GM18873 (cell line): Measurements from ENCODE around the gene OSBPL2.

ENCODE experiments used
- ATAC-seq: cut with Tn5 transposase; IDR thresholded peaks from one replicate; pipeline ENCODE4 v1.9.1; 2021; ENCODE audit warnings: mild to moderate bottlenecking, moderate library complexity, moderate number of reproducible peaks; ENCODE audit not compliant: unreplicated experiment, low FRiP score

Gene OSBPL2

GRCh38 chr20:62275219-62275618, 36.9 kb downstream of the OSBPL2 start:
- no peak for ATAC-seq

- no peak for ATAC-seq
Observed at GRCh38 chr20:62276439-62276838, 38.1 kb downstream of the OSBPL2 start.

GRCh38 chr20:62277253-62277652, 38.9 kb downstream of the OSBPL2 start:
- ATAC-seq, result no peak

DNA sequence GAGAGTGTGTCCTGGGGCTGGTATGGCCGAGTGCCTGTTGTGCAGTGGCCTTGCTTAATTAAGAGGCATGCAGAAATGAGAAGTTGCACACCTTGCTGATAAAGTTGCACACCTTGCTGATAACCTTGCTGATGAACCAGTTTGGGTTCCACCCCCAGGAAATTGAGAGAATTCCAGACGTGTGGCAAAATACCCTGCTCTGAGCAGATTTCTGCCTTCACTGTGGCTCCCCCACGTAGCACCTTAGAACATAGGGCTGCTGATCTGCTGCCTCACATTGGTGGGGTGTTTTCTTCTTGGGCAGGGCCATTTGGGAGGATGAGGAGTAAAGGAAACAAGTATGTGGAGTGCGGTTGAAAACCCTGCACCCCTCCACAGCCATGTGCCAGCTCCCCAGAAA, 42.0 kb downstream of the OSBPL2 start:
- ATAC-seq, result no peak

GRCh38 chr20:62281161-62281933, 43.0 kb downstream of the OSBPL2 start:
- no peak for ATAC-seq

- no peak for ATAC-seq
Observed at GRCh38 chr20:62282103-62282502, 43.8 kb downstream of the OSBPL2 start.

- ATAC-seq, result no peak
Observed at GRCh38 chr20:62282877-62283503, 44.7 kb downstream of the OSBPL2 start.

- ATAC-seq, result no peak
Observed at GRCh38 chr20:62284448-62284847, 46.1 kb downstream of the OSBPL2 start.

- ATAC-seq, result no peak
Observed at GRCh38 chr20:62285151-62285550, 46.8 kb downstream of the OSBPL2 start.

- ATAC-seq, result no peak
Observed at GRCh38 chr20:62285722-62286121, 47.4 kb downstream of the OSBPL2 start.

DNA sequence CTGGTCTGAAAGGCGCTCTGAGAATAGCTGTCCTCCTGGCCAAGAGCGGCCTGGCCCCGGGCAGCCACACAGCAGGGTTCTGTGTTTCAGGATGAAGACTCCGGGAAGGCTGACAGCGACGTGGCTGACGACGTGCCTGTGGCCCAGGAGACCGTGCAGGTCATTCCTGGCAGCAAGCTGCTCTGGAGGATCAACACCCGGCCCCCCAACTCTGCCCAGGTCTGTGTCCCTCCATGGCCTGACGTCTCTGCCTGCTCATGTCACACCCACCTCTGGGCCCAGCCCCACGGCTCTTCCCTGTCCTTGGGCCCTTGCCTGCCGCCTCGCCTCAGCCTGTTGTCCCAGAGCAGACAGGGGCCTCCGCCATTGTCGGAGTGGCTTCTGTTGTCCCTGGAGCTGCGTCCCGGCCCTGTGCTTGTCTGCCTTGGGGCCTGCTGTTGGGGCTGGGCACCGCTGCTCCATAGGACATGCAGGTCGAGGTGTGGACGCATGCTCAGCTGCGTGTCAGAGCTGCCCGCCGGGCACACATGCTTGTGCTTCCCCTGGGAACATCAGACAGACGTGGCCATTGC, 48.3 kb downstream of the OSBPL2 start:
- no peak for ATAC-seq

DNA sequence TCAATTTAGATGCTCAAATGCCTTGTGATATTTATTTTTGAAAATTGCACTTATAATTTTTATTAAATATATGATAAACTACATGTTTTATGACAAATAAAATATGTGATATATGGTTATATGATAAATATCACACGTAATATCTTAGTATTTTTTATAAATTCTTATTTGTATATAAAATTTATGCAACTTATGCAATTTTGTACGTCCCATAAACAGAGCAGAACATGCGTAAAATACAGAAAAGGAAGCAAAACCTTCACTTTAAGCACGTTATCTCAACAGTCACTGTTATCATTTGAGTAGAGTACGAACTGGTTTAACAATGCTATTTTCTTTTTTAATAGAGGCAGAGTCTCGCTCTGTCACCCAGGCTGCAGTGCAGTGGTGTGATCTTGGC, 48.8 kb downstream of the OSBPL2 start:
- ATAC-seq, result no peak

DNA sequence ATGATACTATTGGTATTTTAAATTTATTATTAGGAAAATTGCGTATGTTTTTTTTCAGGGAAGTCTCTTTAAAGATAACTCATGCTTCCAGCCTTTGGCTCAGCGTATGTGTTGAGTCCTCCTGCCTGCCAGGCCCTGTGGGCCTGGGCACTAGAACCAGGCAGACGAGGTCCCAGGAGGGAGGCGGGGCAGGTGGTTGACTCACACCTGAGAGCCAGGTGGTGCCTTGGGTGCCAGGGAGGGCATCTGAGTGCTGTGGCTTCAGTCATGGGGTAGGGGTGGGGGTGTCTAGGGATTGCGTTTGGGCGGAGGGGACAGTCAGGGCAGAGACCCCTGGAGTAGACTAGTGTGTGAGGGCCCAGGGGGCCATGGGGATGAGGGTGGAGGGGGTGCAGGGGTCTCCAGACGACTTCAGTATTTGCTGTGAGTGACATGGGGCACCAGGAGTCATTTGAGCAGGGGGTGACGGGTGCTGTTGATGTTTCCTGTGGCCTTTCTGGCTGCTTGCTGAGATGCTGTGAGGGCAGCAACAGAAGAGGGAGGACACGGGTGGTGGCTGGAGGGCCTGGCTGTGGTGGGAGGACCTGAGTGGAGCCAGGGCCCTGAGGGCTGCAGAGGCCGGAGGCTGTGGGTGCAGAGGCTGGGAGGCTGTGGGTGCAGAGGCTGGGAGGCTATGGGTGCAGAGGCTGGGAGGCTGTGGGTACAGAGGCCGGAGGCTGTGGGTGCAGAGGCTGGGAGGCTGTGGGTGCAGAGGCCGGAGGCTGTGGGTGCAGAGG, 49.6 kb downstream of the OSBPL2 start:
- no peak for ATAC-seq

DNA sequence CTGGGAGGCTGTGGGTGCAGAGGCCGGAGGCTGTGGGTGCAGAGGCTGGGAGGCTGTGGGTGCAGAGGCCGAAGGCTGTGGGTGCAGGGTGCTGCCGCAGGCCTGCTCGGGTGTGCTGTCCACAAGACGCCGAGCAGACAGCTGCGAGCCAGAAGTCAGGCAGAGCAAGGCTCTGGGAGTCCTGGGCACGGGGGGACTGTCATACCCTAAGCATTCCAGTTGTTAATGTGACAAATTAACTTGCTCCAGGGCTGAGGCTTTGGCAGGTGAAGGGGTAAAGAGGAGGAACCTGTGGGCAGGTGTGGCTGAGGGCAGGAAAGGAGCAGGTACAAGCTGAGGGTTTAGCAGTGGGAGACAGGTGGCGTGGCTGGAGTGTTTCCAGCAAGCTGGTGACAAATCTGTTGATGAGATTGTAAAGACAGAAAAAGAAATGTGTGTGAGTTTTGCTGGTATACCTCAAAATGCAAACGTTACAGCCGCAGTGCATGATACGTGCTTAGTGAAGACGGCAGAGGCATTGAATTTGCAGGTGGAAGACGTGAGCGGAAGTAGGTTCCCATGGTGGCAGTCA, 50.3 kb downstream of the OSBPL2 start:
- ATAC-seq, result no peak

DNA sequence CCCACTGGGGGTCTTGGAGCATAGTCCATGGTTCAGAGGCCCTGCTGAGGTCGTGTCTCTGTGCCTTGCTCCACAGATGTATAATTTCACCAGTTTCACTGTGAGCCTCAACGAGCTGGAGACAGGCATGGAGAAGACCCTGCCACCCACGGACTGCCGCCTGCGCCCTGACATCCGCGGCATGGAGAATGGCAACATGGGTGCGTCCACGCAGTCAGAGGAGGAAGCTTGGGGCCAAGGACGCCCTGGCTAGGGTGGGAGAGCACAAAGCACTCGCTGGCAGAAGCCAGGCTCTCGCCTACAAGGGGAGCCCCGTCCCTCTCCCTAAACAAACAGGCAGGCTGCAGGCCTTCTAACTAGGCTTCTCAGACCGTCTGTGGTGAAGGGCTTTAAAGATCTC, 50.8 kb downstream of the OSBPL2 start:
- ATAC-seq, result no peak

DNA sequence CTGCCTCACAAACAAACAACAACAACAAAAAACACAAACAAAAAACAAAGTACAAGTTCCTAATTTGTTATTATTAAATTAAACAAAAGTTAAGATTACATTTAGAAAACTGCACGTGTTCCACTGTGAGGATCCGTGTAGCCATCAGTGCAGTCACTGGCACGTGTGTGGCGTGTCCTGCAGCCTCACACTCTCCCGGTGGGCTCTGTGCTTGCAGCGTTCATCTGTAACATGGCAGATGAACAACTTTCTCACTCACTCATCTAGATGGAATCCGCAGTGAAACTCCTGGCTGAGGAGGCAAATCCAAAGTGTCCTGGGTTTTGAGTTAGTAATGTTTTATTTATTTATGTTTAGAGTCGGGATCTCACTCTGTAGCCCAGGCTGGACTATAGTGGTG, 51.6 kb downstream of the OSBPL2 start:
- no peak for ATAC-seq

DNA sequence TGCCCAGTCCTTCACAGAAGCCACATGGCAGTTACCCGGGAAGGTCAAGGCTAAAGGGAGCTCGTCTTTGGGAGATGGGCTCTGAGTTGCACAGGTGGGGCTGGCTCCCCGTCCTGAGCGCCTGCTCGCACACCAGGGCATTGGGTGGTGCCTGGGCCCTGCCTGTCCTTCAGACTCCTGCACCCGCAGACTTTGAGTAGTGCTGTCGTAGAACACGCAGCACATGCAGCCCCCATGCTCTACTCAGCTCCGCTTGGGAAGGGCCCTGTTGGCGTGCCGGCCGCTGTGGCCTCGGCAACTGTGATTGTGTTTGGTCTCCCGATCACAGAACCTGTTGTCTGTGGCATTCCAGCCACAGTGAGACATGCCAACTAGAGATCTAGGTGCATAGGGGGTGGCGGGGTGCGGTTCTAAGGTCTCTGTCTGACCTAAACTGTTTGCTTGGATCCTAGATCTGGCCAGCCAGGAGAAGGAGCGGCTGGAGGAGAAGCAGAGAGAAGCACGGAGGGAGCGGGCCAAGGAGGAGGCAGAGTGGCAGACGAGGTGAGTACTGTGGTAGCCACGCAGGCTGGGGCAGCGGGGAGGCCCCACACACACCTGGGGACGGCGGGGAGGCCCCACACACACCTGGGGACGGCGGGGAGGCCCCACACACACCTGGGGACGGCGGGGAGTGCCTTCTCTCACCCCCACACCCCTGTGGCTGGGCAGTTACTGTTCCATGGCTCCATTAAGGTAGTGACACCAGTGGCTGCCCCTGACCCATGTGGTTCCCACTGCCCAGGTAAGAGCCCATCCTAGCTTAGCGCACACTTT, 53.1 kb downstream of the OSBPL2 start:
- no peak for ATAC-seq

DNA sequence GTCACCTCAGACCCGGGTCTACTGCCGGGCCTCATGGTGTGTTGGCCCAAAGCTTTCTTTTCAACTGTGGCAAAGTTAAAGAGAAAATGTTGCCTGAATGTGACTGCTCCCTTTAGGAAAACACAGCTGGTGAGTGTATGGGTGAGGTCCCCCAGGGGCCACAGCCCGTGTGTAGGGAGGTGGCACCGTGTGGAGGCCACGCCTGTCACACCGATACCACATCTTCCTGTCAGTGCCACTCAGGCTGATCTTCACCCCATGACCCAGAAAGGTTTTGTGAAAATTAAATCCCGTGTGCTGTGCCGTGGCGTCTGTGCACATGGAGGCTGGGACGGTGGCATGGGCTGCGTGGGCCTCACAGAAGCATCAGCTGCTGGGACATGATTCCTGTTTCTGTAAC, 53.8 kb downstream of the OSBPL2 start:
- ATAC-seq, result no peak

DNA sequence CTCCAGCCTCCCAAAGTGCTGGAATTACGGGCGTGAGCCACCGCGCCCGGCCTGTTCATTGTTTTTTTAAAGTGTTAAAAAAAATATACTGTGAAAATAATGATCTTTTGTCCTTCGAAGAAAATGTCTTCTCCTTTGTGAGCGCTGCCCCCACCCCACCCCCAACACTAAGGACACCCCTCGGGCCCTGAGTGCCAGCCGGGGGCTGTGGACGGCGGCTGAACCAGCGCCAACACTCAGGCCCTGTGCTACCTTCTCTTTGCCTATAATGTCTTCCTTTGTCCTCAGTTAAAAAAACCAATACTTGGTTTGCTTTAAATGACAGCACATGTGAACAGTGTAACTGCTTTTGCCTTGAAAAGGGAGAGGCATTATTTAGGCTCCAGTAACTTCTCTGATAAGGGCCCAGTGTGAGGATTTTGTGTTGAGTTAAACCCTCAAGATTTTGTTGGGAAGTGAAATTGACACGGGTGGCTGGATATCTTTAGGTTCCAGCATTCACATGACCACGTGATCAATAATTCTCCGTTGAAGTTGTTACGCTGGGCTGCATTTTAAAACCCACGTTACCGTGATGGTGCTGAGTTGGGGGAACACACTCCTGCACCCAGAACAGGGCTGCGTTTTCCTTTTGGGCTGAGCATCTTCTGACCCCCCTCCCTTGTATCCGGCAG, 54.9 kb downstream of the OSBPL2 start:
- no peak for ATAC-seq
